ENCODE data around the gene CAMK2B.

CAMK2B gene

DNA sequence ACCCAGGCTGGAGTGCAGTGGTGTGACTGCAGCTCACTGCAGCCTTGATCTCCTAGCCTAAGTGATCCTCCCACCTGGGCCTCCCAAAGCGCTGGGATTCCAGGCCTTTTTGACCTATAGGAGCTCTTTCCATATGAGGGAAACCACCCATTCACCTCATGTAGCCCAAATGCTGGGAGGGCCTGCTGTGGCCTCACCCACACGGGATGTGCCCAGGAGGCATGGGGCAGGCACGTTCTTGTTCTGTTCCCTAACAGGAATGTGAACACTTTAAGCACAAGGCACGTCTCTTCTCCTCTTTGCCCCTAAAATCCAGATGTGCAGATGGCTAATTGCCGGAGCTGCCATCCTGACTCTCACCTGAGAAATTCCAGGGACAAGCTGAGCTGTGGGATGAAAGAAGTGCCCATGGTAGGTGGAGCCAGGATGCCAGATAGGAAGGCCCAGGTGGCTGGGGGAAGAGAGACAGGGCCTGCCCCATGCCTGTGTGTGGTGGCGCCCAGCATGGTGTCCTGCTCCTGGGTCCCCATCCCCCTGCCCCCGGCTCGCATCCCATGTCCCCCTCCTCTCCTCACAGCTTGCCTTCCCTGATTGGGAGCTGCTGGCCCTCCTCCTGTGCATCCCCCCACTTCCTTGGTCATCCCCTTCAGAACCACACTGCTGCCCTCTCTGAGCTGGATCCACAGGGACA, 17.3 kb downstream of the CAMK2B start:
- DNase-seq = no peak

DNA sequence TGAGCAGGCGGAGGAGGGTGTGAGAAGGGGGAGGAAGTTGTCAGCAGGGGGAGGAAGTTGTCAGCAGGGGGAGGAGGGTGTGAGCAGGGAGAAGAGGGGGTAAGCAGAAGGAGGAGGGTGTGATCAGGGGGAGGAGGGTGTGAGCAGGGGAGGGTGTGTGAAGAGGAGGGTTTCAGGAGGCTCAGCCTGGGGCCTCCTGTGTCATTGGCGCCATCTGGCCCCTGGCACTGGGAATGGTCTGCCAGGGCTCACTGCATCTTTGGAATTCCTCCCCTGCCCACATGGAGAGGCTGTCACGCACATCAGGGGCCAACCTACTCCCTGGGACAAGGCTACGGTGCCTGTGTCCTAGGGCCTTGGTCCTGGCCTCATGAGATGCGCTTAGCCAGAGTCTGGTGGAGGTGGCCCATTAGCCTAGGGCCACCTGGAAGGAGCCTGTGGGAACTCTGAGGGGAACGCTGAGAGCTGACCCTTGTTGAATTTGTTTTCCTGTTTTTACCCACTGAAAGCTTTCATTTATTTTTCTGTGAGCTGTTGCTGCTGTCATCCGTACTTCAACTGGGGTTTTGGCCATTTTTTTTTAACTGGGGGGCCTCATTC, 18.0 kb downstream of the CAMK2B start:
- no peak for DNase-seq

DNA sequence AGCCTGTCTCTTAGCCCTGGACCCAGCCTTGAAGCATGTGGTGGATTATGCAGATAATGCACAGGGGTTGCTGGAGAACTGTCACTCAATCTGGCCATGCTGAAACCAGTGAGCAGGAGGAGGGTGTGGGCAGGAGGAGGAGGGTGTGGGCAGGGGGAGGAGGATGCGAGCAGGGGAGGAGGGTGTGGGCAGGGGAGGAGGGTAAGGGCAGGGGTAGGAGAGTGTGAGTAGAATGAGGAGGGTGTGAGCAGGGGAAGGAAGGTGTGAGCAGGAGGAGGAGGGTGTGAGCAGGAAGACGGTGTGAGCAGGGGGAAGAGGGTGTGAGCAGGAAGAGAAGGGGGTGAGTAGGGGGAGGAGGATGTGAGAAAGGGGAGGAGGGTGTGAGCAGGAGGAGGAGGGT, 18.8 kb downstream of the CAMK2B start:
- DNase-seq = no peak

DNA sequence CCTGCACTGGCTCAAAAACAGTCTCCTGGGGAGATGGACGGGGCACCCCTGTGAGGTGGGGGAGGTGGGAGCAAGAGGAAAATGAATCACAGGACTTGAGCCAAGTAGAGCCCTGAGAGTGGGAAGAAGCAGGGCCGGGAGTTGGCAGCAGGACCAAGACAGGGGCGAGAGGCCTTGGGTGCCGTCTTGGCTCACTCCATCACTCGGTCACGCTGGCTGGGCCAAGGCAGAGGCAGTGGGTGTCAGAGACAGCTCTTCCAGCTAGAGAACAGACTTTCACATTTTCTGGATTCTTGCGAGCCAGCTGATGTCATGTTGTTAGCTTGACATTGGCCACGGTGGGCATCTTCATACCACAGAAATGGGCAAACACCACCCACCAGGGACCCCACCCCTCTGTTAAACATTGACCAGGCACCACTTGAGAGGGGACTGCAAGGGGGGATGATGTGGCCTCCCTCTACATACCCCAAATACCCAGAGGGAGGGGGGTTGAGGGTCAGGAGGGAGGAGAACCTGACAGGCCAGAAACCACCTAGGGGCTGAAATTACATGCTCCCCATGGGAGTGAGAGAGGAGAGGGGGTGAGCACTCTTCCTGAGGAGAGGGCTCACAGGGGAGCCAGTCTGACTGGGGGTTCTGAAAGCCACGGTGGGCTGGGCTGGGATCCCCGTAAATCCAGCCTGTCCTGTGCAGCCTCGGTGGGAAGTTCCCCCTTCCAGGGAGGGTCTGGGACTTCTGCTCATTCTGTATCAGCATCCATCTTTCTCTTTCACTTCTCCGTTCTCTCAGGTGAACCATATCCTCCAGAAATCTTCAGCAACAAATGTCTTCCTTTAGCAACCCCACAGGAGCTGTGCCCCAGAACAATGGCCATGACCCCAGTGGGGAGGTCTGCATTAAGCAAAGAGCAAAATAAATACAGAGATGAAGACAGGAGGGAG, 19.6 kb downstream of the CAMK2B start:
- DNase-seq = no peak

DNA sequence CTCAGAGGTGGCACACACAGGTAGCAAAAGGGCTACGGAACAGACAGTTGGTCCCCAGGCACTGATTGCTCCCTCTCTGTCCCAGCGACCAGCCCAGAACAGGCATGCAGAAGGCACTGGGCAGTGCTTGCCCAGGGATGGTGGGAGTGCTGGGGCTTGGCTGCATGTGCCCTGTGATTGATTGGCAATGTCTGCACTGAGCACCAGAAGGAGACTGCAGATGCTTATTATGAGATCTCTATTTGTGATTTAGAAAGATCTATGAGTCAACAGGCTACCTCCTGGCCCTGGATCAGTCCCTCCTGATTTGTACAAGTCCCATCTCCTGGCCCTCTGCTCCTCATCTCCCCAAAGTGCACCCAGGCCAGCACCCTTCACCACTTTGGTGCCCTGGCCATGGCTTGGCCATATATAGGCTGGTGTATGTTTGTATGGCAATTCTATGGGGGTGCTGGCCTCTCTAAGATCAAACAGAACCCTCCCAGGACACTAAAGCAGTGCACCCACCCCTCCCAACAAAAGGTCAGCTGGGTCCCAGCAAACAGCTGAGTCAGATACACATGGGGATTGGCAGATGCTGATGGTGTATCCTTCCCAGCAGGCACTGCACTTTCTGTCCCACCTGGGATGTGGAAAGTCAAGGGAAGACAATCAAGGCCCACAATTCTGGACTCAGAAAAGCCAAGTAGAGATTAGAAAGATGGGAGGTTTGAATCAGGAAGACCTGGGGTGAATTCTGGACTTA, 30.9 kb downstream of the CAMK2B start:
- DNase-seq = no peak

DNA sequence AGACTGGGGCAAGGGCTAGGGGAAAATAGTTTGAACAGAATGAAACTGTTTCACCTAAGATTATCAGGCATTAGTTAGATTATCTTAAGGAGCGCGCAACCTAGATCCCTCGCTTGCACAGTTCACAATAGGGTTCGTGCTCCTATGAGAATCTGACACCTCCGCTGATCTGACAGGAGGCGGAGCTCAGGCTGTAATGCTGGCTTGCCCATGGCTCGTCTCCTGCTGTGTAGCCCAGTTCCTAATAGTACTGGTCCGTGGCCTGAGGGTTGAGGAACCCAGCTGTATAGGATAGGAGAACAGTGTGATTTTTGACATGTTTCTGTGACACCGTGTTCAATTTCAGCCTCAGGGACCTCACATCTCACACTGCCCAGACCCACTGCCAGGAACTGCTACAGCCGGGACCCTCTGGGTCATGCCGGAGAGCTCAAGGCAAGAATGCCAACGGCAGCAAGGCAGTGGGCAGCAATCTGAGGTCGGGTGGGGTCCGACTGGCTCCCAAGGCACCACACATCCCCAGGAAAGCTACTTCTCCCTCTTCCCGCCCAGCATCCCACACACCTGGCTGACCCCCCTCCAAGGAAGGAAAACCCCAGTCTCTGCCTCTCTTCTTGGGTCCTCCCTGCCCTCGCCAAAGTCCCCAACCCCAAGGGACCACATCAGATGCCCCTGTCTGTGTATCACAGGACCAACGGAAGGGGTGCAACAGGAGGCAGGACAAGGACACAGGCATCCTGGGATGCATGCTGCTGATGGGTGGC, 31.7 kb downstream of the CAMK2B start:
- DNase-seq = no peak

DNA sequence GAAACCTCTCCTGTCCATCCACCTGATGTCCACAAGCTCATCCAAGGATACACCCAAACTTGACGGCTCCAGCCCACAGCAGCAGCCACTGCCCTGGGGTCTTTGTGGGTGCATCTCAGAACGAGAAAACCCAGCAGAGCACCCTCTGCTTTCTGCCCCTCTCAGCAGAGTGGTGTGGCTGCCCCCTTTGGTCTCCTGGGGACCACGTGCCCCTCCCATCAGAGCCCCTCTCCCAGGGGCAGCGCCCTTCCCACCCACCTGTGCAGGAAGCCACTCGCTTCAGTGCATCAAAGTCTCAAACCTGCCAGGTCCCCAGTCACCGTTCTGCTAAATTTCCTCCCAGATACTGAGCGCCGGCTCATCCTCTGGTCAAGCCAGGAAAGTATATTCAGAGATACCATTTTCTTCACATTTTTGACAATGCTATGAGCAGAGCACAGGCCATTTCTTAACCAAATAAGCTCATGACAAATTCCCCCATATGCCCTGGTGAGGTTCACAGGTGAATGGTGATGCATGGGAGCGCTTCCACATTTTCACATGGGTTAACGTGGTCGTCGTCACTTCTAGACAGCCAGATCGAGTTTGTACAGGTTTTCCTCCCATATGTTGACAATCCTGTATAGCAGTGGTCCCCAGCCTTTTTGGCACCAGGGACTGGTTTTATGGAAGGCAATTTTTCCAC, 32.4 kb downstream of the CAMK2B start:
- DNase-seq = no peak

DNA sequence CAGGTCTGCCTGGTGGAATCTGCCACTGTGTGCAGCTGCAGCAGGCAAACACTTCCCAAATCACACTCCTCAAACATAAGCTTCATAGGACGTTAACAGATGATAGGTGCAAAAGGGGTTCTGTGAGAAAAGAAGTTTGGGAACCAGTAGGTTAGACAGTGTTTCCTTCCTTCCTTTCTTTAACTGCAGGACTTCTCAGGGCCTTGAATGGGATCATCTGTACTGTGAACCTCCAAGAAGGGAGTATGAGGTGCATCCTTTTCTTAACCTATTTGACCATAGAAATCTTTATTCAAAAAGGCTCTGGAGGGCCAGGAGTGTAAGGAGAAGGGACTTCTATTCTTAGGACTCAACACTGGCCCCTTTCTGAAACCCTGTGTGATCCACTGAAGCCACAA, 33.0 kb downstream of the CAMK2B start:
- DNase-seq = no peak

DNA sequence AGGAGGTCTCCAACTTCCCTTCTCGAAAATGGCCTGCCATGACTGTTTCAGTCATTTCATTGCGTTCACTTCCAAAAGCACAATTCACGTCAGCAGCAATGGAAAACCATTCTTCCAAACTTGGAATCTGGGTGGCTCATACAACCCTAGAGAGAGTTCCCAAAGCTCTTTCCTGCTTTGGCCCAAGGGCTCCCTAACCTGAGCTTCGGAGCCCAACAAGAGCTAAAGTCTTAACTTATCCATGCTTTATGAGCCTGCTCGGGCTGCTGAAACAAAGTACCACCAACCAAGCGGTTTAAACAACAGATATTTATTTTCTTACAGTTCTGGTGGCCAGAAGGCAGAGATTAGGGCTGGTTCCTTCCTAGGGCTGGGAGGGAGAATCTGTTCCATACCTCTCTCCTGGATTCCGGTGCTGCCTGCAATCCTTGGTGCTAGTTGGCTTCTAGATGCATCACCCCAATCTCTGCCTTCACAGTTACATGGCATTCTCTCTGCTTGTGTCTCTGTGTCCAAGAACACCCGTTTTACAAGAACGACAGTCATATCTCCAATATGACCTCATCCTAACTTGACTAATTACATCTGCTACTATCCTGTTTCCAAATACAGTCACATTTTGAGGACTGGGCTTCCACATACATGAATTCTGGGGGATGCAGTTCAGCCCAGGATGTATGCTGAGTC, 33.5 kb downstream of the CAMK2B start:
- DNase-seq = no peak

DNA sequence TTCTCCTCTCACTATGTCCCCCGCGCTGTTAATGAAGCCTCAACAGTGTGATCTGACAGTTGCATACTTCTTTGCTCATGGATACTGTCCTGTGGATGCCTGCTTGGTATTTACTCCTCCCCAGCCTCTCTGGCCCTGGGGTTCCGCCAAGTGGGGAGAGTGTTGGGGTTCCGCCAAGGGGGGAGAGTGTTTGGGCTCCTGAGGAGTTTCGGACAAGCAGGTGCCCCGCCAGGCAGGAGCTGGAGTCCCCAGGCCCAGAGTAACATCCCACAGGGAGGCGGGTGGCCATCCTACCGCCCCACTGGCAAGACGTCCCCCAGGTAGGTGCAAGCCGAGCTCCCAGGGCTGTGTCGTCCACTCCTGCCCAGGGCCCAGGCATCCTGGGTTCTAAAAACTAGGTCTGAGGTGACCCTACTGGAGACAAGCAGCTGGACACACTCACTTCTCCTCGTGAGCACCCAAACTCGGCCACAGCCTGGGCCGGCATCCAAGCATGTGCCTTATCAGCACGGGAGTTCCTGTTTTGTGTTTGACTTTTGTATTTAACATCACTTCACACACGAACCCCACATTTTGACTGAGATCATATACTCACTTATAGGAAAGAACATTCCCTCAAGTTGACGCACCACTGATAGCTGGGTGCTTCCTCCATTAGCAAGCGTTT, 34.2 kb downstream of the CAMK2B start:
- DNase-seq = peak; percentile 28

DNA sequence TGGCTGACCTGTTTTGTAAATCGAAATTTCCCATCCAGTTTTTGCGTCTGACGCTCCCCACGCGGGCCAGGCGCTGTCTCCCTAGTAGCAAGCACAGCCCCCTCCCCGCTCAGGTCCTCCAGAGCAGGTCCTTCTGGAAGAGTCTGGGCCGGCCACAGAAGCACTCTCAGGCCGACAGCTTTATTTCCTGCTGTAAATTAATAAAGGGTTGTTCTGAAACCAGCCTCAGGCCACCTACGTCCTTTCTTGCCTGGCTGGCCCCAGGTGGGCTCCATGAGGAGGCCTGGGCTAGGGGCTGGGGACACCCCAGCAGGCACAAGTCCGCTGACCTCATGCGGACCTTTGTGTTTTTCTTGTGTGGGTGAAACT, 35.2 kb downstream of the CAMK2B start:
- DNase-seq = no peak

DNA sequence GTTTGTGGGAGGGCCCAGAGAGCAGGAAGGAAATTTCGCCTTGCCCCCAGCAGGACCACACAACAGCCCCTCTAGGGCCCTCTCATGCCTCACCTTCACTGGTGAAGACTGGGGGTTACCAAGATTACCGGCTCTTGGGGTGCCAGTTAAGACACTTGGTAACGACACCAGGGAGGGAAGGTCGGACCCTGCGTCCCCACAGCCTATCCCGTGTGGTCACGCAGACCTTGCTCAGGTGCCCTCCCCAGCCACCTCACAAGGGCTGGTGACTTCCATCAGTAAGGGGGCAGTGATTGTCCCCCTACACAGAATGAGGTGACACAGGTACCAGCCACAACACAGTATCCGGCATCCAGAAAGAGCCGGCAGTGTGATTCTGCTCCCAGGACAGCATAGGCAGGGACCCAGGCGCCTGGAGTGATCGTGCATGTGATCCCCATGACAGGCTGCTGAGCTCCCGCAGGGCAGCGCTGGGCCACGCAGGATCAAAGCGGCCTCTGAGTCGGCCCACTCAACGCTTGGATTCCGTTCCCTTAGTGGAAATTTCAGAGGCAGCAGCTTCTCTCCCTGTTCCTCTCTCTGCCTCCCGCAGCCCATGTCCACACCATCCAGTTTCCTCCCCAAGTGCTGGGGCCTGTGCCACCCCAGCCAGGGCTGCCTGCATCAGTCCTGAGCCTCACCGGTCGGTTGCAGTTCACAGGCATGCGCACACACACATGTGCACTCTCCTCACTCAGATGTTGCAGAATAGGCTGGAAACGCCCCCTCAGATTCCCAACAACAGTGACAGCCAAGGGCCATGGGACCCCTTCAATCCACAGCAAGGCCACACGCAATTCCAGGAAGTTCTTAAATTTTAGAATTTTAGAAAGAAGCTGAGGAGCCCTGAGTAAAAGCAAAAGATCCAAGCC, 35.8 kb downstream of the CAMK2B start:
- DNase-seq = no peak

DNA sequence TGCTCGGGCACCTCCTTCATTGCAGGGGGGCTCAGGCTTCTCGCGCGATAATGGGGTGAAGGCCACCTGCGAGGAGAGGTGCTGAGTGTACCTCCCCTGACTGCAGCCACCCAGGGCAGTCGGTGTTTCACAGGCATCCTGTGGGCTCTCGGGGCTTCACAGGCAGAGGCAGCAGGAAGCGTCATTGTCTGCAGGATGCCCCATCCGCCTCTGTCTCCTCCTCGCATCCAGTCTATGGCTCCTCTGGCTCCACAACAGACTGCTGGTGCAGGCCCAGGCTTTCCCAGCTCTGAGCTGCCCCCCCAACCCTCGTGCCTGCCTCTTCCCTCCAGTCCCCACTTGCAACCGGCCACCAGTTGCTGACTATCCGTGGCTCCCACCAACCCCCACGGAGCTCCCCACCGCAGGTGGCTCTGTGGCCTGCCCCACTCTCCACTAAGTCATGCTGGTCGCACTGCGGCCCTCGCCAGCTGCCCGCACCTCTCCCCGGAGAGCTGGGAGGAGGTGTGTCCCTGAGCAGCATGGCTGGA, 36.5 kb downstream of the CAMK2B start:
- DNase-seq = no peak

DNA sequence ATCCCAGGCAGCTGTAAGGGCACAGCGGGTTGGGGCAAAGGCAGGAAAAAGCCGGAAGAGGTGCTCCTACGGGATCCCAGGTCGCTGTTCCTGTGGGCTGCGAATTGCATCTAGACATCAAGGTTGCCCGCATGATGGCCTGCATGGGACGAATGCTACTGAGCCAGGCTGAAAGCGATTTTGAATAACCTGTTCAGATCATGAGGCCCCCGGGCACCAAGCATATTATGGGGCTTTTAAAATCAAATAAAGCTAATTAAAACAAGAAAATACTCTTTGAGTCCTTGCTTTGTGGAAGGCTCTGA, 37.1 kb downstream of the CAMK2B start:
- DNase-seq = no peak

DNA sequence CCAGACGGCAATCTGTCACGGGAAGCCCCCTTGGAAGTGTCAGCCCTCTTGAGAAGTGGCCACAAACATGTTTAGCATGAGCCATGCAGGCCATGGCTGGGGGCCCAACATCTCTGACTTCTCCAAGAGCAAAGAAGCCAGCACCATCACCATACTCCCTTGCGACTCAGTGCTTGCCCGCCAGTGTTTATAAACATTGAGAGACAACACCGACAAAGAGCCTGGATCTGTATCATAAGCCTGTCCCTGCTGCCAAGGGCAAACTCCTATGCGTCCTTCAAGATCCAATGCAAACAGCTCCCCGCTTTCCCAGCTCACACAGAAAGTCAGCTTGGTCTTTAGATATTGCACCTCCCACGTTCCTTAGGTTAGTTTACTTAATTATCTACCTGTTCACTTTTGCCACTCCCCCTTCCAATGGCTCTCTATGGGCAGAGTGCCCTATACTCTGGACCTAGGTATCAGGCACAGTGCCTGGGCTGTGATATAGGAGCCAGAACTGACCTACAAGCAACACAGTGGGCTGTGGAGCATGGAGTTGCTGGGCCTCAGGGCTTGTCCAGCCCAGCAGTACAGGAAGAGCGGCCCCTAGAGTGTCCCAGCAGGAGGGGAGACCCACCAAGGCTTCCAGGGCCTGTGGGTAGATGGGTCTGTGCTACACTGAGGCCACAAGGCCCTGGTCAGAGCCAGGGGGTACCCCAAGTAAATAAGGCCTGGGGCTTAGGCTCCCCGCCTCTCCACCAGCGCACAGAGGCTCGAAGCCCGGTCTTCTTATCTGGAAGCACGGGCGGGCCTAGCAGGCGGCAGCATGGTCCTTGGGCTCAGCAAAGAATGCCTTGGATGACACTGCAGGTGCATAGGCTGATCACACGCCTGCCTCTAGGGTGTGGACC, 37.7 kb downstream of the CAMK2B start:
- DNase-seq = no peak

DNA sequence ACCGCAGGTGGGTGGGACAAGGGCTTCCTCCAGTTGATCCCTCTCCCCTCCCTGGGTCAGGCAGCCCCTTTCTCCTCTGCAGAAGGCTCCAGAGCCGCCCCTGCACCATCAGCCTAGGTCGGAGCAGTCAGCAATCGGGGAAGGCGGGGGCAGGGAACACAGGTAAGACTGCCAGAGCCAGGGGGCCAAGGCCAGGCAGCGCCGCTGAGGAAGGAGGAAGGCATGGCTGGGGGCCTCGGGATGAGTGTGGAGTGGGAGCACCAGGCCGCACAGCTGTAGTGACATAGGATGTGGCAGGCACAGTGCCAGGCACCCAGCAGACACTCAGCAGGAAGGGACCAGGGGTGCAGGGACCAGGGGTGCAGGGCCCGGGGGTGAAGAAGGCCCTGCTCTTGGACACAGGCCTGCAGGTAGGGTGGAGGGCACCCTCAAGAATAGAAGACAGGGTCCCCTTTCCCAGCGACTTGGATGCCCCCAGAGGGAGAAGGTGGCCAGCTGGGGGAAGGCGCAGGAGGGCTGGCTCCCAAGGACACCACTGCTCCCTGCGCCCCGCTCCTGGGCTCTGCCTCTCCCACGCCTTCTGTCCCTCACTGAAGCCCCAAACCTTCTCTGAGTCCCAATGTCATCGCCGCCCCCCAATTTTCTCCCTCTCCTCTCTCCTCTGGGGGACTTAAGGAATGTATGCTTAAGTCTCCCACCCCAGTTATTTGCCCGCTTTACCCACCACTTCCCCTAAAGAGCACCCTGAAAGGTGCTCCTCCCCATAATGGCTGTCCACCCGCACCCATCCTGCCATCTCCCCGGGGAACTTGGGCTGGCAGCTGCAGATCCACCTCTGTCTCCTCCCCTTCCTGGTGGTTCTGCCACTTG, 38.5 kb downstream of the CAMK2B start:
- DNase-seq = no peak

DNA sequence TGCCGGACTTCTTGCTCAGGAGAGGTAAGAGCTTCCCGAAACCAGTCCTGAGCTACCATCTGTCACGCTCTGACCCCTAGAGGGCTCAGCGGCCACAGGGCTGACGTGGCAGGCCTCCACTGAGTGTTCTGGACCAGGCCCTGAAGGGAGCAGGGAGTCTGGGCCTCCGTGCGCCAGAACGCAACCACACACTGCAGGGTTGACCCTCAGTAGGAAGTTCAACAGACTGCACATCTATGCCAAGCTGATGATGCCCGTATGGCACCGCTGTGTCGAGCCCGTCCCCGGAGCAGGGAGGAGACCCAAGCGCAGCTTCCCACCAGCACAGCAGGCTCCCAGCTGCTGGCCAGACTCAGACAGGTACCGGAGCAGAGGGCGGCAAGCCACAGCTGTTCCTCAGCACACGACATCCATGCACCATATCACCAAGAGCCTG, 39.2 kb downstream of the CAMK2B start:
- DNase-seq = no peak
